ENCODE measurements around the gene ANG. TPM values are rescaled to one million over a fixed set of nuclear protein-coding genes. Genes with fewer than 3 reads are reported as not detected.

Gene ANG
- total RNA-seq, 1 experiment from 2014 or later, result 5.8 TPM

DNA sequence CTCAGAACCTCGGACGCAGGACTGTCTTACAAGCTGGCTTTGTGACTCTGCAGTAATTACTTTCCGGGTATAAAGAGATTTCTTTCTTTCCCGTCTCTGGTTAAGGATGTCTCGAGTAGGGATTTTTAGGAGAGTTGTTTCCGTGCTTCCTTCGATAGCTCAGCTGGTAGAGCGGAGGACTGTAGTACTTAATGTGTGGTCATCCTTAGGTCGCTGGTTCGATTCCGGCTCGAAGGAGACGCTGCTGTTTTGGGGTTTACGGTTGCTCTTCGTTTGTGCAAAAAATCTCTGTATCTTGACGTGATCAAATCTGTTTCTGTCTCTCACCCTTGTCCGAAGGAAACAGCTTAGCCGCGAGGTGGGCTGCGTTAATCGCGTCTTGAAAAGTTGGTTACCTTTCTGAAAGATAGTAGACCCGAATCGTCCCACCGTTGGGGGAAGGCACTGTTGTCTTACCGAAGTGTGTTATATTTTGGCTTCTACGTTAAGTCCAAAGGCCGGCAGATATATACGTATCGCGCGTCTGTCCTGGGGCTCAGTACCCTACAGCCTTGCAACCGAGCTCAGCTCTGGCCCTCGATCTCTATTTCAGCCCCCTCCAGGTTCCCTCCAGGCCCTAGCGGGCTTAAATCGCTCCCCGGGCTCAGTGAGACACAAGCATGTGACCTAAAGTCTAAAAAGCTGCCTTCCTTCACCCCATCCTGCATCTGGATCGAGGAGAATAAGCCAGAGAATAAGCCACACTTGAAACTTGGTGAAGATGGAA is 5.3 kb upstream of the ANG start:
- Histone ChIP-seq H3K9me2 (ENCODE audit: insufficient read depth) (no peaks in the 10 kb centered on the region), H3K9ac (ENCODE audit: low read length) (peak overlapping the region; percentile 74), H3K36me3 (ENCODE audit: control insufficient read depth in 1 of 2, insufficient read depth in 2 of 2, low read length in 2 of 2) (no peaks in the 10 kb centered on the region), H4K20me1 (ENCODE audit: insufficient read depth) (no peaks in the 10 kb centered on the region), H3K4me1 (ENCODE audit: control insufficient read depth in 1 of 2, insufficient read depth in 2 of 2, low read length in 2 of 2) (peaks cover 27 to 64% of the 10 kb centered on the region in 2 experiments), H3K4me2 (ENCODE audit: low read length) (peak overlapping the region; percentile 96), H3K27ac (ENCODE audit: low read depth, low read length) (peak overlapping the region; percentile 97), H3K79me2 (ENCODE audit: insufficient read depth, low read length) (no peaks in the 10 kb centered on the region), H2AFZ (ENCODE audit: low read depth, low read length, poor library complexity, severe bottlenecking) (peak overlapping the region; percentile 89), H3K9me3 (ENCODE audit: control insufficient read depth in 1 of 2, insufficient read depth in 1 of 2, low read depth in 1 of 2, low read length in 2 of 2) (no peaks in the 10 kb centered on the region), H3K27me3 (ENCODE audit: insufficient read depth, low read length) (no peaks in the 10 kb centered on the region), H3K4me3 (replicated peaks in 1 of 2; ENCODE audit: low read depth in 1 of 2, low read length in 2 of 2) (peak overlapping the region; percentile 65 to 72)
- ATAC-seq (peak; percentile 60), DNase-seq (ENCODE audit: low read depth, low spot score) (peak; percentile 91)
- BruUV-seq (replicated peaks), result no TSS peak
- RAD21 ChIA-PET (ENCODE audit: low non-redundant PET in 1 of 2, low total read pairs in 2 of 2, uncharacterized antibody in 2 of 2, unreplicated experiment in 2 of 2), result interaction anchor here (0.8 to 1.1 kb wide), 4 partner anchors 26 to 70 kb away, joined by 3 read pairs; no protein-coding TSS in a partner anchor
- CTCF ChIA-PET, result interaction anchor here (0.8 to 6.1 kb wide), 10 partner anchors 20 to 357 kb away, joined by 3 to 59 read pairs (median 5); no protein-coding TSS in a partner anchor
- POLR2A ChIA-PET, result interaction anchor here (0.7 to 6.1 kb wide), 8 partner anchors 20 to 340 kb away, joined by 3 to 47 read pairs (median 4); partner anchors contain the start of gene PARP2
- no peak for TF ChIP-seq ELF1 (IDR thresholded peaks at IDR 0.05; ENCODE audit: borderline replicate concordance, low read depth)
- TF ChIP-seq YY1 (IDR thresholded peaks at IDR 0.05; ENCODE audit: extremely low read depth, insufficient replicate concordance, low read depth, low read length), result peak; percentile 35
- peak; percentile 77; the same call in 1 of the 2 replicates for TF ChIP-seq CBX3 (IDR thresholded peaks at IDR 0.05; ENCODE audit: low read depth)
- TF ChIP-seq, protein P1, sequence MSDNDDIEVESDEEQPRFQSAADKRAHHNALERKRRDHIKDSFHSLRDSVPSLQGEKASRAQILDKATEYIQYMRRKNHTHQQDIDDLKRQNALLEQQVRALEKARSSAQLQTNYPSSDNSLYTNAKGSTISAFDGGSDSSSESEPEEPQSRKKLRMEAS (IDR thresholded peaks at IDR 0.05), result peak; percentile 21; the same call in 1 of the 2 replicates
- peak; percentile 98 for TF ChIP-seq ATF3 (IDR thresholded peaks at IDR 0.05)
- intact Hi-C loops (cut with micrococcal nuclease), result loop anchor here (1.0 to 5.0 kb wide), 4 partner anchors 70 to 304 kb away; partner anchors contain the start of genes METTL17 and PNP
